Neural cell (in vitro differentiated cells): Measurements from ENCODE around the gene TRPM3.

Experiments used
- CTCF ChIP-seq: fragments of 450-650 bp; IDR thresholded peaks from 2 replicates; pipeline ENCODE4 v1.5.1; 2014; ENCODE audit warnings: antibody characterized with exemption, mild to moderate bottlenecking, moderate library complexity; ENCODE audit not compliant: poor library complexity, severe bottlenecking
- EP300 ChIP-seq: fragments of 450-650 bp; conservative IDR thresholded peaks from 2 replicates; pipeline ENCODE4 v1.6.1; 2014; ENCODE audit warnings: antibody characterized with exemption, mild to moderate bottlenecking, moderate library complexity; ENCODE audit not compliant: poor library complexity, severe bottlenecking

GRCh38 chr9:71105192-71105591 lies 16.2 kb downstream of the TRPM3 start:
- TF ChIP-seq CTCF, result no peak
- no peak for TF ChIP-seq EP300
